Sigmoid colon (tissue), 3 donors: ENCODE measurements around the gene DCST1.

Experiments
- CTCF ChIP-seq, 4 experiments: fragments of 450-650 bp in 3 of 4; fragments of 200-600 bp in 1 of 4; IDR thresholded peaks; one replicate each; pipeline ENCODE4 v1.5.1; 2016 to 2019; ENCODE audit warnings: antibody characterized with exemption in 4 of 4, mild to moderate bottlenecking in 3 of 4, moderate library complexity in 2 of 4
- POLR2A ChIP-seq, 2 donors: fragments of 450-650 bp; IDR thresholded peaks; one replicate each; pipeline ENCODE4 v1.6.1; 2016; ENCODE audit warnings: antibody characterized with exemption in 2 of 2, mild to moderate bottlenecking in 2 of 2, moderate library complexity in 2 of 2

DNA sequence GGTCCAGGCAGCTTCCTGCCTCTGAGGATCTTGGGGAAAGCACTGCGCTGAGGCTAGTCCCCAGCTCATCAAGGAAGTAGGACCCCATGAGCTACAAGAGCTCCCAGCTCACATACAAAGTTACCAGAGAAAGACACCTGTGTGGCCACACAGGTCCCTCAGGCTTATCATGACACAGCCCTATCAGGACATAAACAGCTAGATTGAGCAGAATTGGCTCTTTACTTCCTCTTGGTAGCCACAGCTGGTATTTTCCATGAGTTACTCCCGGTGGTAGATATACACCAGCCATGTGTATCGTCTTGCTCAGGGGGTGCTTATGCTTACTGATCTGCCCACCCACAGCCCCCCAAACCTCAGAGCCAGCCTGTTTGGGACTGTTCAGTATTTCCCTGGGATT, 39.0 kb upstream of the DCST1 start:
- no peak for TF ChIP-seq CTCF (IDR thresholded peaks at IDR 0.05)
- TF ChIP-seq POLR2A (IDR thresholded peaks at IDR 0.05) = no peak
